Stimulated activated CD4-positive, alpha-beta T cell treated with anti-CD3 and anti-CD28 coated beads, Interleukin-12 subunit alpha, Interleukin-12 subunit beta, amount 100 ng/mL, for 24 hours (primary cell): ENCODE results near the gene TCP1.
A peak's percentile ranks its signal among the peaks of the same experiment; 100 is the strongest.
"Not testable (repeated sequence)": the region's sequence is repeated elsewhere in the genome, so short reads cannot be mapped to it uniquely, and the experiment has no call there.

Experiments
- DNase-seq, 2 experiments: peaks; one replicate each; pipeline ENCODE4 v3.0.0-alpha.2; 2020; ENCODE audit warnings: low read depth in 2 of 2

The TCP1 gene

DNA sequence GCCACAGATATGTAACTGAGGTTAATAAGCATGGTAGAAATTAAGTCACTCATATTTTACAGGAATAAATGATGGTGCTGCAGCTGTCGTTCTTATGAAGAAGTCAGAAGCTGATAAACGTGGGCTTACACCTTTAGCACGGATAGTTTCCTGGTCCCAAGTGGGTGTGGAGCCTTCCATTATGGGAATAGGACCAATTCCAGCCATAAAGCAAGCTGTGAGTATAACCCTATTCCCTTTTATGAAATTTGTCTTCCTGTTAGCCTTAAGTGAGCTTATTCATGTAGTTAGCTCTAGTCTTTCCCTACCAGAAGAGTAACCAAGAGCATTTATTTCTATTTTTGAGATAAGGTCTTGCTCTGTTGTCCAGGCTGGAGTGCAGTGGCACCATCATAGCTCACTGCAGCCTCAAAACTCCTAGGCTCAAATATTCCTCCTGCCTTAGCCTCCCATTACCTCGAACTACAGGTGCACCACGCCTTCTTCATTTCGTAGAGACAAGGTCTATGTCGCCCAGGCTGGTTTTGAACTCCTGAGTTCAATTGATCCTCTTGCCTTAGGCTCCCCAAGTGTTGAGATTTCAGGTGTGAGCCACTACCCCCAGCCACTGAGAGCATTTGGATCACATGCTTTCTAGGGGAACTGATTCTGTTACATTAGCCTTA lies 12.0 kb downstream of the TCP1 start:
- DNase-seq, result no peak

DNA sequence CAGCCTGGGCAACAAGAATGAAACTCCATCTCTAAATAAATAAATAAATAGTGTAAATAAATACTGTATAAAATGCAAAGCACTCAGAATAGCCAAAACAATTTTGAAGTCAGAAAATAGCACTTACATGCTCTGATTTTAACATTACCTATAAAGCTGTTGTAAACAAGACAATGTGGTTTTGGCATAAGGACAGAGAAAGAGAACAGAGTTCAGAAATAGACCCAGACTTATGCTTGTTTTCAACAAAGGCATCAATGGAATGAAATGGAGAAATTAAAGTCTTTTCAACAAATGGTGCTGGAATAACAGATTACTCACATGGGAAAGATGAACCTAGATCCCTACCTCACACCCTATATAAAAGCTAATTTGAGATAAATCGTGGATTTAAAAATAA lies 17.2 kb downstream of the TCP1 start:
- DNase-seq, result no peak

DNA sequence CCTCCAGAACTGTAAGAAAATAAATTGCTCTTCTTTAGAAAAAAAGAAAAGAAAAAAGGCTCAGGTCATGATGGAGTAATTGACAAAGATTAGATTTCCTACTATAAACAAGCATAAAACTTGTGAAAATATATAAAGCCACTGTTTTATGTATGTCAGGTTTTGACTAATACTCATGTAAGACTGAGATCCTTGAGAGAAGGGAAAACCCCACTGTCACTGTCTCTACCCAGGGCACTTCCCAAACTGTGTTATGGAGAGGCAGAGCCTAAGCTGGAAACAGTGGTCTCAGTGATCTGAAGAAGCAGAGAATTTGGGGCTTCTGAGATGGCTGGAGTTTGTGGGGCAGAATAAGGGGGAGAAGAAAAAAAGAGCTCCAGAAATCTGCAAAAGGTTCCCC lies 19.9 kb downstream of the TCP1 start:
- DNase-seq, result no peak

DNA sequence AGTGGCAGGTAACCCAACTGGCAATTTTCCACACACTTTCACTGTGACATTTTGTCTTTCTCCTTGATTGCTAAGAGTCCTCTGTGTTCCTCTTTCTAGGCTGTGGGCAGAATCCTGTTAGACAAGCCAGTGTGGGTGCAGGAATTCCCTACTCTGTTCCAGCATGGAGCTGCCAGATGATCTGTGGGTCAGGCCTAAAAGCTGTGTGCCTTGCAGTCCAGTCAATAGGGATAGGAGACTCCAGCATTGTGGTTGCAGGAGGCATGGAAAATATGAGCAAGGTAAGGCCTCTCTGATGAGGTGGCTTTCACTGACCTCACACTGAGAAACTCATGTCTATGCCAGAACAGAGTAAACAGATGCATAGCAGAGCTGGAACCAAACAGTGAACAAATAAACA lies 22.5 kb downstream of the TCP1 start:
- DNase-seq, result no peak

DNA sequence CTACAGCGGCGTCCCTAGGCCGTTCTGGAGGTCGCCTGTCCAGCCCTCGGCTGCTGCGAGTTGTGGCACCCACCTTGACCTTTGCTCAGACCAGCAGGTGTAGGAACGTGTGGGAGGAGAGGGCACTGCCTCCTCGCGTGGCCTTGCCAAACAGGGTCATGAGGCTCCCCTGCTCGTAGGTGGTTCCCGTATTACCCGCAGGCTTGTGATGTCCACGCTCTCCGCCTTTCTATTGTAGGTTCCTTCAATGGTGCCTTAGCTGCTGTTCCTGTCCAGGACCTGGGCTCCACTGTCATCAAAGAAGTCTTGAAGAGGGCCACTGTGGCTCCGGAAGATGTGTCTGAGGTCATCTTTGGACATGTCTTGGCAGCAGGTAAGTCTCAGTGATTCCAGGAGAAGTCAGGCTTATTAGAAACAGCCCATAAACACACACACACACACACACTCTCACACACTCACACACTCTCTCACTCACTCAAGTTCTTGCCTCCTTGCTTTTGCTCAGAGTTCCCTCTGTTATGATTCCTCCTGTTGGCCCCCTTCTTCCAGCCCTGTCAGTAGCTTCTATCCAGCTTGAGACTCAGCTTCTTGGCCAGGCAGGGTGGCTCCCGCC lies 26.6 kb downstream of the TCP1 start:
- DNase-seq, result no peak

DNA sequence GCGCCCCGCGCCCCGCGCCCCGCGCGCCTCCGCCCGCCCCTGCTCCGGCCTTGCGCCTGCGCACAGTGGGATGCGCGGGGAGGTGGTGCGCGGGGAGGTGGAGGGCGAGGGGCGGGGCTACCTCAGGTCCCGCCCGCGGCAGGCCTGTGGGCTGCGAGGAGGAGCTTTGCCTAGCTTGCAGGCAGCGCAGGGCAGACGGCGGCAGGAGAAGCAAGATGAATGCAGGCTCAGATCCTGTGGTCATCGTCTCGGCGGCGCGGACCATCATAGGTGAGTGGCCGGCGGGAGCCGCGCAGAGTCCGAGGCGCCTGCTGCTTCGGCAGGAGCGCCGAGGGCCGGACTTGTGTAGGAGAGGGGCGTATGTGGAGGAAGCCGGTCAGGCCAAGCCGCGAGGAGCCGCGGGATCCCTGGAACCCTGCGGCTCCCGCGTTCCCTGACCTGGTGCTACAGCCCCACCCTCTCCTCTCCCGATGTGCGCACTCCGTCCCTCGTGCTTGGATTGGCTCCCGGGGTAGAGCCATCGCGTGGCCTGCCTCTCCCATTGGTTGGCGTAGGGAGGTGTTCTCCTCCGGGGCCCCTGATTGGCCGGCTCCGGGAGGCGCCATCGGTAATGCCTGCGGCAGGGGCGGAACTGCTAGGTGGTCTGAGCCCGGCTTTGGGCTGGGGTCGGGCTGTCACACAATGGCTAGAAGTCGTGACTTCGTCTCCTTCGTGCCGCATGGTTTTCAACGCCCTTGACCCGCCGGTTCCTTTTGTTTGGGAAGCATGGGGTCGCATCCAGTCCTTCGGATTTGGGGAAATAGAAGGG lies 27.3 kb downstream of the TCP1 start, which contains the start of gene ACAT2:
Gene ACAT2, plus strand, starts transcription at position 173 of the 808 bp plus-strand sequence. Its CDS starts 43 bp downstream, at position 216.
- DNase-seq, result peak; percentile 82 to 86

DNA sequence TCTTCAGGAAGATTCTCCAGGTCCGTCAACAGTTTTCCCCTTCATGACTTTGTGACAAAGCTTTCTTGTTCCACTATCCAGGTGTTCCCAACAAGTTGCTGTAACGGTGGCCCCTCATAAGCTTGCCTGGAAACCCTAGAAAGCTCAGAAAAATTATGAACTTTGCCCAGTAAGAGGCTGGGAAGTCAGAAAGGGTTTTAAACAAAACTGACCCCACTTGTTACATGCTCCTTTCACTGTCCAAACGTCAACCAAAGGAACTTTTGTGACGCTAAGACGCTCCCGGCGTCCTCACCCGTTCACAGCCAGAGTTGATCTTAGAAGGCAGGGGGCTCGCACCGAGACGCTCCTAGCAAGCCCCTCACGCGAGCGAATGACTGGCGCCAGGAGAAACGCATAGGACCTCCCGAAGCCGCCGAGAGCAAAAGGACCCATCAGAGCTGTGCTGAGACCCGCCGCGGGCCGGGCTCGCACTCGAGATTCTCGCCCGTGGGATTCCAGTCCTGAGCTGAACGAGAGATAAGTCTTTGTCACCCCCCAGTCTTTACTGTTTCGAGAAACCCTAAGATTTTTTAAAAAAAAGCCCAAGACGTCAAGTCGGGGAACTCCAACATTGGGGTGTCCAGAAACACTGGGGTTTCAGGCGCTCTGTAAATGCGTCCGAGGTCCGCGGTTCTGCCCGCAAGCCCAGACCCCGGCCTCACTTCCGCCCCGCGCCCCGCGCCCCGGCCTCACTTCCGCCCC lies 28.1 kb downstream of the TCP1 start:
- DNase-seq, result no peak

DNA sequence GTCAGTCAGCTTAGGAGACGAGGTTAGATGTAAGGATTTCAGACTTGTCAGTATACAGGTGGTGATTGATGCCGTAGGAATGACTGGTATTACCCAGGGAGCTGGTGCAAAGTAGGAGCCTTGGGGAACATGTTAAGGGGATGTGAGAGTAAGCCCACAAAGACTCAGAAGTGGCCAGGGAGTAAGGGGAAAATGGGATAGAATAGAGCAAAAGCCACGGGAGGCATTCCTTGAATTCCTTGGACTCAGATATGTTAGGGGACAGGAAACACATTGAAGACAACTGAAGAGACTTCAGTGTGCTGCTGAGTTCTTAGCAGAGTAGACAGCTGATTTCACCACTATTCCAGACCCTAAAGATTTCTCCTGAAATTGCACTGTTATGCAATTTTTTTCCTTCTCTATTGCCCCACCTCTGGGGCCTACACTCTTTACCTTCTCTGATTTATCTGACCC lies 28.8 kb downstream of the TCP1 start:
- DNase-seq, result no peak

DNA sequence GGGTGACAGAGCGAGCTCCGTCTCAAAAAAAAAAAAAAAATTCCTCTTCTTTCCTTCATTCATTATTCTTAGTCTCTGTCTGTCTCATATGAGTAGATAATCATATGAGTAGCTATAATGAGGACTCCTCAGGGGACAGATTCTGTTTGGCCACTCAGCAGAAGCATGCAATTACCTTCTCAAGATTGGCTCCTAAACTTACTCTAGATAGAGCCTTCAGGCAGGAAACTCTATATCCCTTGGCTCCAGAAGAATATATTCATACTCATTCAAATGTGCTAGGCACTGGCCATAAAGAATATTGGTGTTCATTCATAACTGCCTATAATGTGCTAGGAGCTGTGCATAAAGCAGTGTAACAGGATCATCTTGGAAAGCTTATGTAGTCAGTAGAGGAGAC lies 29.8 kb downstream of the TCP1 start:
- DNase-seq, result no peak

DNA sequence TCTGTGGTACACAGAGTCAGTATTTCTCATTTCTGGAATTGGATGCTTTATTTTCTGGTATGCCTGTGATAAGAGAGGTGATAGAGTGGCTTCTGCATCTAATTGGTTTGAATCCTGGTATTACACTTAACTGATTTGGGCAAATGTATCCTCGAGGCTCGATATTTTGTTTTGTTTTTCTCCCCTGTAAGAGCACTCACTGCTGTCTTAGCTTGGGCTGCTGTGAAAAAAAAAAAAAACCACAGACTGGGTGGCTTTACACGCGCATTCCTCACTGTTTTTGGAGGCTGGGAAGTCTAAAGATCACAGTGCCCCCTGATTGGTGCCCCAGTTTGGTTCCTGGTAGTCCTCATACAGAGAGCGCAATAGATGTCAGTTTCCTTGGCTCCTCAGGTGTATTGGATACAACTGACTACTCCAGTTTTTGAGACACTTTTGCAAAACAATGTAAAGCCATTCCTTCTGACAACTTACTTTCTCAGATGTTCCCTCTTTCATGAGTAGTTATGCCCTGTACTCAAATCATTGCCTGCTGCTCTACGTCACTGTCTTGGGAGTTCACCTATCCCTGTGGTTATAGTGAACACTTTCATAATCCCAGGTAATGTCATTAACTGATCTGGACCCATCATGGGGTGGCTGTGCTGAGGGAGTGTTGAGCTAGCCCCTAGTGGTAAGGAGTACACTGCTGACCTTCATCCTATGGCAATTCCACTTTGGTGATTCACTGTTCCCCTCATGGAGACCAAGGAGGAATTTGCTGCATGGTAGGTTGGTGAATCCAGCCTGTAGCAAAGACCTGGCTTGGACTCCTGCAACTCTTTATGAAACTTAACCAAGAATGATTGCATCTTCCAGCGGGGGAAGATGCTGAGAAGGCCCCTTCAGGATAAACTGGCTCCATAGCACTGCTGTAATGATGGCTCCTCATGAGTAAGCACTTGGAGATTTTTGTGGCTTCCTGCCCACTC lies 31.1 kb downstream of the TCP1 start:
- no peak for DNase-seq

DNA sequence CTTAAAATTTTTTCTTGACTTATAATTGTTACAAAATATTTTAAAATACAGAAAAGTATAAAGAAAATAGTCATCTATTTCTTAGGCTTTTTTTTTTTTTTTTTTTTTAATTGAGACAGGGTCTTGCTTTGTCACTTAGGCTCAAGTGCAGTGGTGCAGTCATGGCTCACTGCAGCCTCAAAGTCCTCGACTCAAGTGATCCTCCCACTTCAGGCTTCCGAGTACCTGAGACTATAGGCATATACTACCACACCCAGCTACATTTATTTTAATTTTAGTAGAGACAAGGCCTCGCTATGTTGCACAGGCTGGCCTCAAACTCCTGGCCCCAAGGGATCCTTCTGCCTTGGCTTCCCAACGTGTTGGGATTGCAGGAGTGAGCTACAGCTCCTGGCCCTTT lies 32.9 kb downstream of the TCP1 start:
- no peak for DNase-seq

DNA sequence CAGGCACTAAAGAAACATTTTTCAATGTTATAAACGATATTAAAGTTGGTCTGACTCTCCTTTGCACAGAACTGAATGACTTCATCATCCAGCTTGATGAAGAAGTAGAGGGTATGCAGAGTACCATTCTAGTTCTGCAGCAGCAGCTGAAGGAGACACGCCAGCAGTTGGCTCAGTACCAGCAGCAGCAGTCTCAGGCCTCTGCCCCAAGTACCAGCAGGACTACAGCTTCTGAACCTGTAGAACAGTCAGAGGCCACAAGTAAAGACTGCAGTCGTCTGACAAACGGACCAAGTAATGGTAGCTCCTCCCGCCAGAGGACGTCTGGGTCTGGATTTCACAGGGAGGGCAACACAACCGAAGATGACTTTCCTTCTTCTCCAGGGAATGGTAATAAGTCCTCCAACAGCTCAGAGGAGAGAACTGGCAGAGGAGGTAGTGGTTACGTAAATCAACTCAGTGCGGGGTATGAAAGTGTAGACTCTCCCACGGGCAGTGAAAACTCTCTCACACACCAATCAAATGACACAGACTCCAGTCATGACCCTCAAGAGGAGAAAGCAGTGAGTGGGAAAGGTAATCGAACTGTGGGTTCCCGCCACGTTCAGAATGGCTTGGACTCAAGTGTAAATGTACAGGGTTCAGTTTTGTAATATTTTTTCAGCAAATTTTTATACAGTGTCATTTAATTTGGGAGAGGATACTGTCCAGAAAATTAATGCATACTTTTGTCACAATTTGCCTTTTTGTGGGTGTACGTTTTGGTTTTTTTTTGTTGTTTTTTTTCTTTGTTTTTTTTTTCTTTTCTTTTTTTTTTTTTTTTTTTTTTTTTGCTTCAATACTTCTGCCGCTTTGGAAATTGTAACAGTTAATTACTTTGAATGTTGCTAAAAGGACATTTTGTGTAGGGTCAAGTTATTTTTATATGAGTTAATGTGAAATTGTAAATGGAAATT lies 34.2 kb downstream of the TCP1 start:
- no peak for DNase-seq

DNA sequence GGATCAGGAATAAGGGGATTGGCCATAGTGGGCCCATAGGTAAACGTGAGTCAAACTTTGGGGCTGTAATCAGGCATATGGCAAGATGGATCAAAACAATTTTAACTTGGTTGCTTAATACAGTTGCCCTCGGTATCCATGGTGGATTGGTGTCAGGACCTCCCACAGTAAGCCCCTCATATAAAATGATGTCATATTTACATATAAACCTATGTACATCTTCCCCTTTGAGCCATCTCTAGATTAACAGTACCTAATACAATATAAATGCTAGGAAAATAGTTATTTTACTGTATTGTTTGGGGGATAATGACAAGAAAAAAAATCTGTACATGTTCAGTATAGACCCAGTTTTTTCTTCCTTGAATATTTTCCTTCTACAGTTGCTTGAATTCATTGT lies 35.0 kb downstream of the TCP1 start:
- no peak for DNase-seq

DNA sequence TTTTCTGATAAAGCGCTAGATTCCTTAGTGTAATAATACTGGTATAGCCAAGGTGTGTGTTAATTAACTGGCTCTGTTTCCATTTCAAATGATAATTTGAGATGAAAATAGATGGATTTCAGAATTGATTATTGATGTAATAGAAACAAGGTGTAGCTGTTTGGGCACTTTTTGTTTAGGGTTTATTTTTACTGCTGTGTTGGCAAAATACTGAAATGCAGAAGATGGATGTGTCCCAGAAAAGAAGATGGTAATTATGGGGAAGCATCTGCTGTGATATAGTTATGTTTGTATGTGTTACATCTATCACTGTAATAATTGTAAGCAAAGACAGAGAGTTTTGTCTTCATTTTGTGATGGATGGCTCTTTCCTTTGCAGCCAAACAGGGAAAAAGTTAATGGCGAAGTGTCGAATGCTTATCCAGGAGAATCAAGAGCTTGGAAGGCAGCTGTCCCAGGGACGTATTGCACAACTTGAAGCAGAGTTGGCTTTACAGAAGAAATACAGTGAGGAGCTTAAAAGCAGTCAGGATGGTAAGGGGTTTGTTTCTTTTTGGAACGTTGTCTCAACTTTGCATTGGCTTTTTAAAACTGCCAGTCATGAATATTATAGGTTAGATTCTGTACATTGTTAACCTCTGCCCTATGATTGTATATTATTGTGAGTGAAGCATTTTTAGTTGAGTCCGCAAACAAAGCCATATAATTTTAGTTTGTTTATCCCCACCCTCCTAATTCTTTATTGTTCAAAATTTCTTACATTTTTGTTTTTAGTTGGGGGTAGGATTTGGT lies 36.1 kb downstream of the TCP1 start:
- no peak for DNase-seq

DNA sequence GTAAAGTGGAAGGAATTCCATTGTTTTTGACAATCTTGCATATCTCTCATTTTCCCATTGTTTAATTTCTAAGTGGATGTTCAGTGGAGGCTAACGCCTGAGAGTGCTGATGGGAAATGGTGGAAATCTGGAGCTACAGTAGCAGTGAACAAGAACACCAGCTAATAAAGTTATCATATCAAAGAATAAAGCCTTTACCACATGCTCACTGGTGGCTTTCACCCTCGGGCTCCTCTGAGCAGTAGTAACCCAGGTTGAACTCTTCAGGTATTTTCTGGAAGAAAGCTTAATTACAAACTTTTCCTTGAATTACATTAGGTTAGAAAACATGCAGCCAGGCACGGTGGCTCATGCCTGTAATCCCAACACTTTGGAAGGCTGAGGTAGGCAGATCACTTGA lies 38.0 kb downstream of the TCP1 start:
- DNase-seq, result no peak

DNA sequence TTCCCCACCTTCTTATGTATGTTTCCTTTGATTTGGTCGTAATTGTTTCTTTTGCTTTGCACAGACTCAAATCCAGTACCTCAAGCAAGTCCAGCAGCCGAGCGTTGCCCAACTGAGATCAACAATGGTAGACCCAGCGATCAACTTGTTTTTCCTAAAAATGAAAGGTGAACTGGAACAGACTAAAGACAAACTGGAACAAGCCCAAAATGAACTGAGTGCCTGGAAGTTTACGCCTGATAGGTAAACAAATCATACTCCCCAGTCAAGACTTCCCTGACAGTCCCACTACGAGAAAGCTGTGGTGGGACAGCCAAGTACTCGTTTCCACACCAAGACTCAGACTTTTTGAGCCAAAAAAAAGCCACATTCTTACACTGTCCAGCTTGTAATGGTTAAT lies 41.3 kb downstream of the TCP1 start:
- DNase-seq, result not testable (repeated sequence)

DNA sequence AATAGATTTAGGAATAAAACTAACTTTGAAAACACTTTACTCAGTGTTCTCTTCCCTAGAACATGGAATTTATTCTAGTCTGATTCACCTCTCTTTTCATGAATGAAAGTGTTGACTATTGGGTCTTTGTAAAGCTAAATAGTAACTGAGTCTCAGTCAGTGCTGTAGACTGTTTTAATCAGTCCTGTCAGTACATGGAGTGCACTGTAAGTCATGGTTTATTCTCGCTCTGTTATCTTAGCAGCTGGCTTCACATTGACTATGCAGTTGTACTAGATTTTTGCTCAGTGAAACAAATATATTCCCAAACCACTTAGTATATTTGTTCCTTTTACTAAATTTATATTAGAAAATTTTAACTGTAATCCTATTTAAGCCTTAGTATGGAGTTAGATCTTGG lies 42.6 kb downstream of the TCP1 start:
- no peak for DNase-seq

DNA sequence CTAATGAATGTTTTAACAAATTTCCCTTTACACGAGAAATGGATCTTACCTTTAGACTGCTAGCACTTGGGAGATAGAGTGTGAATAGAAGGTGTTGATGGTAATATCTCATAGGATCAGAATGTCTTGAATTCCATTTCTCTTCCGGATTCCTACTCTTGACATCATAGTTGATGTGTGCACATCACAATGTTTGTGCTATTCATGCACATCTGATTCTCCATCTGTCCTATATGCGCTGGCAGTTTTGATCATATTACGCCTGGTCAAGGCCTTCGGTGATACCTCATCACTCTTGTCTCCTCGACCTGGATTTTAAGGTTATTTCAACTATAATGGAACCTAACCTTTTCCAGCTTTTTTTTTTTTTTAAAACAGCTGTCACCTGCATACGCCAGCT lies 44.3 kb downstream of the TCP1 start:
- no peak for DNase-seq

DNA sequence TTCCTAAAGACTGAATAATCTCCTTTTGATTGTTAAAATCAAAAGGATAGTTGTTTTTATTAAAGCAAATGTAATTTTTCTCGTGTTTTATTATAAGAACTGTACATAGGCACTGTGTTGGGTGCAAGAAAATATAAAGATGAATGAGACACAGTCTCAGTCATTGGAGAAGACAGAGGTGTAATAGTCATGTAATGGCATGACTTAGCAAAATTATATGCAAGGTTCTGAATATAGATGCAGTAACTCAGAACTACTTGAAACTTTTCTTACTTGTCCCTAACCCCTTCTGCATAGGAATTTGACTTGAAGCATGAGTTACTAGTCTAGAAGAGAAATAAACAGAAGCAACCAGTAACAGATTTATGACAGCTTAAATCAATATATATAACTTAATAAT lies 47.2 kb downstream of the TCP1 start:
- no peak for DNase-seq
